Stimulated activated CD4-positive, alpha-beta T cell treated with anti-CD3 and anti-CD28 coated beads, TNF-alpha, amount 100 ng/mL, for 4 hours (primary cell): ENCODE results near the gene ABCG8.

ENCODE experiments used
- DNase-seq, 3 experiments: peaks; one replicate each; pipeline ENCODE4 v3.0.0-alpha.2; 2020; ENCODE audit warnings: low read depth in 3 of 3

Gene ABCG8

GRCh38 chr2:43826305-43827250 is 12.2 kb upstream of the ABCG8 start:
- no peak for DNase-seq

DNA sequence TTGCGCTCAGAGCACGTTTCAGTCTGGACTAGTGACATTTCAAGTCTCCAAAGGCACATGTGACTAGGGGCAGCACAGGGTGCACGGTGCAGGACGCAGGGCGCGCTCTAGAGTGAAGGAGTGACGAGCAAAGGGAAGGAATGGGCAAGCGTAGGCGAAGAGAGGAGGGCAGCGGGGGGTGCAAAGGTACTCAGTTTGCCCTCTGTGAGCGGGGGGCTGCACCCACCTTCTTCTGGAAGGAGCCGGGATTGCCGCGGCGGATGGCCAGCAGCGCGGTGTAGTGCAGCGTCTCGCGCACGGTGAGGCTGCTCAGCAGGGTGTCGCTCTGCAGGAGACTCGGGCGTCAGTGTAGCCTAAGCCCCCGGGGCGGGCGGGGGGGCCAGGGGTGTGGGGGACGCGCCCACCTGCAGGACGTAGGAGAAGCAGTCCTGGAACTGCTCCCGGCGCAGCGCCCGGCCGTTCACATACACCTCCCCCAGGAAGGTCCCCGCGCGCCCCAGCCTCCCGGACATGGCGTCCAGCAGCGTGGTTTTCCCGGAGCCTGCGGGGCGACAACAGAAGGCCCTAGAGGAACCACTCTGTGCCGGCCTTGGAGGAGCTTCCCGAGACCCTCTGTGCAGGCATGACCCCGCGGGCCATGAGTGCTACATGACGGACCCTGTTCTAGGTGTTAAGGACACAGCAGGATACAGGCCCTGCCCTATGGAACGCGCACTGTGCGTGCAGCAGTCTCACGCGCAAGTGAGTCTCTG is 7.1 kb upstream of the ABCG8 start:
- DNase-seq = no peak

- DNase-seq = no peak
These were observed 6.3 kb upstream of the ABCG8 start for GRCh38 chr2:43832457-43832856.

DNA sequence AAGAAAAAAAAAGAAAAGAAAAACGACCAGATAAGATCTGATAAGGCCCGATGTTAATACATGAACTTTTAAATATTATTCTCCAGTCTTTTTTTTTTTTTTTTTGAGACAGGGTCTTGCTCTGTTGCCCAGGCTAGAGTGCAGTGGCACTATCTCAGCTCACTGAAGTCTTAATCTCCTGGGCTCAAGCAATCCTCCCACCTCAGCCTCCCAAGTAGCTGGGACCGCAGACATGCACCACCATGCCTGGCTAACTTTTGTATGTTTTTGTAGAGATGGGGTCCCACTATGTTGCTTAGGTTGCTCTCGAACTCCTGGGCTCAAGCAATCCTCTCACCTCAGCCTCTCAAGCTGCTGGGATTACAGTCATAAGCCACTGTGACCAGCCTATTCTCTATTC is 1.7 kb upstream of the ABCG8 start:
- DNase-seq = no peak

GRCh38 chr2:43837831-43838559 is 776 bp upstream of the ABCG8 start:
- DNase-seq = no peak

- DNase-seq = no peak
These were observed 1.2 kb downstream of the ABCG8 start for GRCh38 chr2:43839776-43840564.

DNA sequence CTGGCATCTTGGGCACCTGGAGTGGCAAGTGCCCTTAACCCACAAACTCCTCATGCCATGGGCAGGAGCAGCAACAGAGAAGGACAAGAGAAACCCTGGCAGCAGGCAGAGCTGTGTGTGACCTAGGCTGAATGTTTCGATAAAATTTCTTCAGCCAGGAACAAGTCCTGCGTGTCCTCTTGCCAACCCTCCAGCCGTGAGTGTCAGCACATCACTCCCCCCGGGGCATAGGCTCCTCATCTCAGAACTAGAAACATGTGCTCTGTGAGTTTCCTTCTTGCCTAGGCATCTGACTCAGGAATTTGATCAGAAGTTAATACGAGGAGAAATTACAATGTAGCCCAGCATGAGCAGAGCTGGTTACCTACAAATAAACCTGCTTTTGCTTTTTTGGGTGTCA is 2.2 kb downstream of the ABCG8 start:
- DNase-seq = no peak

GRCh38 chr2:43841949-43842865 is 3.4 kb downstream of the ABCG8 start:
- DNase-seq = no peak

DNA sequence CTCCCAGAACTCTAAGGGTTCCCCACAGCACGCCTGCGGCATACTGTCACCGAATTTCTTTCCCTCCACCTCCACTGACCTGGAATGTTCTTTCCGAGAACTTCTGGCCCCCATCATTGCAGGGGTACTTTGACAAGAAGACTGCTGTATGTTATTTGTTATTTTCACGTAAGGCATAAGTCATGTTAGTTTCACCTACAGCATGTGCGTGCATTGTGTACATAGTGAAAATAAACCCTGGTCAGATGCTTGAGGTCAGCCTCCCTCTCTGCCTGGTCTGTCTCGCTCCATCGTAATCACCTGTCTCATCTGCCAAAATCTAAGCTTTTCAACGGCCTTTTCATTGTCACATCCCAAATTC is 4.1 kb downstream of the ABCG8 start:
- no peak for DNase-seq

- no peak for DNase-seq
These were observed 6.4 kb downstream of the ABCG8 start for GRCh38 chr2:43845181-43845580.

DNA sequence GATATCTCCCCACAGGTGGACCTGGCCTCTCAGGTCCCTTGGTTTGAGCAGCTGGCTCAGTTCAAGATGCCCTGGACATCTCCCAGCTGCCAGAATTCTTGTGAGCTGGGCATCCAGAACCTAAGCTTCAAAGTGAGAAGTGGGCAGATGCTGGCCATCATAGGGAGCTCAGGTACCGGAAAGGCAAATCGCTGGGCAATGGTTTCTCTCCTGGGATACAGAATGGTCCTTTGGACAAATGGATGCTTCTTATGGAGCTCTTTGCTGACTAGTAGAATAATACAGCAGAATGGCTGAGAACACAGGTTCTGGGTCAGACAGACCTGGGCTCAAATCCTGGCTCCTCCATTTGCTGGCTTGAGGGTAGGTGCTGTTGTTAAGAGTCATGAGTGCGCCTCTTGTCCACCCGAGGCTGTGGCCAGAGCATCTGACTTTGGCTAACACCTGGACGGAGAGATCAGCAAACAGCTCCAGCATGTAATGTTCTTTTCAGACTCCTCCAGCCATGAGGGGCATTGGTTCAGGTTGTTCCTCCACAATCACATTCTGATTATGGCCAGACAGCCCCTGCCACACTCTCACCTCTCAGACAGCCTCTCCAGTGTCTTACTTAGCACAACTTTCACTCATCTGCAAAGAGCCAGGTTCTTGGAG is 7.5 kb downstream of the ABCG8 start:
- DNase-seq = no peak

- DNase-seq = no peak
These were observed 9.4 kb downstream of the ABCG8 start for GRCh38 chr2:43848214-43848613.

- DNase-seq = no peak
These were observed 12.5 kb downstream of the ABCG8 start for GRCh38 chr2:43851011-43851980.

- no peak for DNase-seq
These were observed 13.5 kb downstream of the ABCG8 start for GRCh38 chr2:43852196-43852730.

DNA sequence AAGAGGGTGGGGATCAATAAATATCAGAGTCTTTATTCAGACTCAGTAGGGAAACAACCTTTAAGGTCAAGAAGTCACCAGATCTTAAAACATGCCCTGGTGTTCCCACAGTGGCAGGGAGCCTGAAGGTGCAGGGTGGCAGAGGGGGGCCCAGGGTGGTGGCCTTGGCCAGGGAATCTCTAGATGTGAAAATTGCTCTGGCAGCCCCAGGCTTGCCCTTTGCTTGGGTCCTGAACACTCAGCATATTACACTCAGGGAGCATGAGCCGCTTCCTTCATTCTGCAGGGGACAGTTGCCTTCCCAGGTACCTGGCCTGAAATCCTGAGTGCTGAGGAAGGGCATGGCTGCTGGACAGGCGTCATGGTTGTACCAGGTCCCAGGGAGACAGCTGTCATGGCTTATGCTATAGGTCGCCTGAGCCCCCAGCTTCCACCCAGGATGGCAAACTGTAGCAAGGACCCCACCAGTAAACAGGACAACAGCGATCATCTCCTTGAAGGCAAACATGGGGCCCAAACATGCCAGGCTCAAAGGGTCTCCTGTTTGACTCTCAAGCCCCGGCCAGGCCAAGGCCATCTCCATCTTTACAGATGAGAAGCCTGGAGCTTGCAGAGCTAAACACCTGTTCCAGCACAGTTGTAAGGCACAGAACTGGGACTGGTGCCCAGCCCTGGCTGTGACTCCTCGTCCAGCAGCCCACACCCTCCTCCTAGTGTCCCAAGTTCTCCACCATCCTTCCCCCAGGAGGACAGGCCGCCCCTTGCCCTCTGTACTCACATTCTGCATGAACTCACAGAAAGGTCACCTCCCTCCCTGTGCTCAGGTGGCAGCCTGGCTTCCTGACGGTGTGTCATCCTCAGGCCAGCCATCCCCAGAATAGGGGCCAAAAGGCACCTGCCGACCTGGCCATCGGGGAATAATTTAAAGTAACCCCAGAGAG is 14.6 kb downstream of the ABCG8 start:
- DNase-seq = no peak

- DNase-seq = no peak
These were observed 15.9 kb downstream of the ABCG8 start for GRCh38 chr2:43854671-43855070.

- no peak for DNase-seq
These were observed 16.5 kb downstream of the ABCG8 start for GRCh38 chr2:43855292-43855691.
